SIG-M5 (cell line): ENCODE measurements around the gene DDX28.
"Not testable (repeated sequence)": the region's sequence is repeated elsewhere in the genome, so short reads cannot be mapped to it uniquely, and the experiment has no call there.

ENCODE experiments used
- DNase-seq: peaks from one replicate; lab custom pipeline; 2025; lab: John Stamatoyannopoulos, UW

The DDX28 gene

DNA sequence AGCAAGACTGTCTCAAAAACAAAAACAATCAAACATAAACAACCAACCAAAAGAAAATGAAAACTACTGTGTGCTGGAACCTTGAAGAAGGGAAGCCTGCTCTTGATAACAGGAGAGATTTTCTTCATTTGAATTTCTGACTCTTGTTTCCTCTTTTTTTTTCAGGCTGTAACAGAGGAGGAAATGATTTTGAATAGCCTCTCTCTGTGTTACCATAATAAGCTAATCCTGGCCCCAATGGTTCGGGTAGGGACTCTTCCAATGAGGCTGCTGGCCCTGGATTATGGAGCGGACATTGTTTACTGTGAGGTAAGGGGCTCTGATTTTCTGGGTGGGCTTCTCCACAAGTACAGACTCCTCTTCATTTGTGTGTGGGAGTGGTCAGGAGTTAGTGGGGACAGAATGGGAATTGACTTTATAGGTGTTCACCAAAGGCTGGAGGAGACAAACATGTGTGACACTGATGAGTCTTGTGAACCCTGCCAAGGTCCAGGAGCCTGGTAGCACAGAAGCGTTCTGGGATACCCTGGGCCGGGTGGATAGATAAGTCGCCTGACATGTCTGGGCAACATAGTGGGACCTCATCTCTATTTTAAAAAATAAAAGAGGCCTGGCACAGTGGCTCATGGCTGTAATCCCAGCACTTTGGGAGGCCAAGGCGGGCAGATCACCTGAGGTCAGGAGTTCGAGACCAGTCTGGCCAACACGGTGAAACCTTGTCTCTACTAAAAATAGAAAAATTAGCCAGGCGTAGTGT, 15.0 kb upstream of the DDX28 start:
- no peak for DNase-seq

DNA sequence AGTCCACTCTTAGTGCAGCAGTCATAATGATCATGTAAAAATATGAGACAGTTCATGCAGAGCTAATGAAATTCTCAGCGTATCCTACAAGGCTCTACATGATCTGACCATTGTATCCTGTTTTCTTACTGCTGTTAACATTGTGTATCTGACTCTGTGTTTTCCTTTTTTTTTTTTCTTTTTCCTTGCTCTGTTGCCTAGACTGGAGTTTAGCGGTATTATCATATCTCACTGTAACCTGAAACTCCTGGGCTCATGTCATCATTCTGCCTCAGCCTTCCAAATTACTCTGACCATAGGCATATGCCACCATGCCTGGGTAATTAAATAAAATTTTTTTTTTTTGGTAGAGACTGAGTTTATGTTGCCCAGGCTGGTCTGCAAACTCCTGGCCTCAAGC, 12.2 kb upstream of the DDX28 start:
- DNase-seq = no peak

DNA sequence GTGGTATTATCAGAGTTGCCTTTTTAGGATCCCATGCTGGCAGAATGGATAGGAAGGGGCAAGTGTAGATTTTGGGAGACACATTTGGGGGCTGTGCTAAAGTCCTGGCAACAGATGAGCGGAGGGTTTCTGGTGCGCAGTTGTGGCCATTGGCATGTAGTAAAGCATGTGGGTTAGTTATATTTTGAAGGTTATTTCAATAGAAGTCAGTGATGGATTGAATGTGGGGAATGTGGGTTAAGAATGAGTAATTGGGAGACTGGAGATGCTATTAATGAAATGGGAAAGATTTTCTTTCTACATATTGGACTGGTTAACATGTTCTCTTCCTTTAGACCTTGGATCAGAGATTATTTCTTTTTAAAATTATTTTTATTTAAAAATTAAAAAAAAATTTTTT, 10.1 kb upstream of the DDX28 start:
- DNase-seq = no peak

DNA sequence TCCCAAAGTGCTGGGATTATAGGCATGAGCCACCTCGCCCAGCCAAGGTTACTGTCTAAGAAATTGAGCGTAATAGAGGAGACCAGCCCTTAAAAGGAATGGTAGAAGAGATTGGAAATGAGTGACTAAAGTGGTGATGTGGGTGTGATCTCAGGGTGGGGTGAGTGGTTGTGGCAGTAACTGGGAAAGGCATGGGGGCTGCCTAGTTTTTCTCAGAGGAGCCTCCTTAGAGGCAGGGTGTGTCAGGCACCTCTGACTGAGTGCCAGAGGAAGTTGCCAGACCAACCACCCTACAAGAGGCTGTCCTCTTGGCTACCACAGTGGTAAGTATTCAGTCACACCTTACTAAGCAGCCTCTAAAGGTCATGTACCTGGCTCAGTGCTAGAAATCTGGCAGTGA, 8.9 kb upstream of the DDX28 start:
- no peak for DNase-seq

DNA sequence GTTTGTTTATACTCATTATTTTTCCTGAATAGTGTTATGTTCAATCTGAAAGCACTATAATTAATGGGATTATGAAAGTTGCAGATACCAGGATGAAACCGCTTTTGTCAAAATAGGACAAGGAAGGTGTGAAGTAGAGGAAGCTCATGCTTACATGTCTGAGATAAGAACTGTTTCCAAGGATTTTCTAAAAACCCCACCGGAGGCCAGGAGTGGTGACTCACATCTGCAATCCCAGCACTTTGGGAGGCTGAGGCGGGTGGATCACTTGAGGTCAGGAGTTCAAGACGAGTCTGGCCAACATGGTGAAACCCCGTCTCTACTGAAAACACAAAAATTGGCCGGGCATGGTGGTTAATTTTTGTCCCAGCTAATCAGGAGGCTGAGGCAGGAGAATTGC, 7.1 kb upstream of the DDX28 start:
- not testable (repeated sequence) for DNase-seq

DNA sequence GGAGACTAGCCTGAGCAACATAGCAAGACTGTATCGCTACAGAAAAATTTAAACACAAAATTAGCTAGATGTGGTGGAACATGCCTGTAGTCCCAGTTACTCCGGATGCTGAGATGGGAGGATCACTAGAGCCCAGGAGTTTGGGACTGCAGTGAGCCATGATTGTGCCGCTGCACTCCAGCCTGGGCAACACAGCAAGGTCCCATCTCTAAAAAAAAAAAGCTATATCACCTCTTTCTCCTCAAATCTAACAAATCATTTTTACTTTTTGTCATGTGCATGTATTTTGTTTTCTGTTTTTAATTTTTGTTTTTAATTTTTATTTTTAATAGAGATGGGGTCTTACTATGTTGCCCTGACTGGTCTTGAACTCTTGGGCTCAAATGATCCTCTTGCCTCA, 6.0 kb upstream of the DDX28 start:
- no peak for DNase-seq

DNA sequence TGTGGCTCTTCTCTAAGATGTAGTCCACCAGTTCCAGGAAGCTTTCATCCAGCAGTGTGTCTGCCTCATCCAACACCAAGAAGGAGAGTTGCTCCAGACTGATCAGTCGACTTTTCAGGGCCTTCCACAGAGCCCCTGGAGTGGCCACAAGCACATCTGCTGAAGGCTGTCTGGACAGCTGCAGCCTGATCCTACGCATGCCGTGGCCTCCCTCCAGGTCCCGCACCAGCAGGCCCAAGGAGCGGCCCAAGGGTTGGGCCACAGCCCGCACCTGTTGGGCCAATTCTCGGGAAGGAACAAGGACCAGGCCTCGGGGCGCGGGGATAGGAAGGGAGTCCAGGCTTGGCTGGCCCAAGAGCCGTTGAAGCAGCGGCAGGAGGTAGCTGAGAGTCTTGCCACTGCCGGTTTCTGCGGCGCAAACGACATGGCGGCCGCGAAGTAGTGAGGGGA, 729 bp downstream of the DDX28 start:
- DNase-seq = no peak

DNA sequence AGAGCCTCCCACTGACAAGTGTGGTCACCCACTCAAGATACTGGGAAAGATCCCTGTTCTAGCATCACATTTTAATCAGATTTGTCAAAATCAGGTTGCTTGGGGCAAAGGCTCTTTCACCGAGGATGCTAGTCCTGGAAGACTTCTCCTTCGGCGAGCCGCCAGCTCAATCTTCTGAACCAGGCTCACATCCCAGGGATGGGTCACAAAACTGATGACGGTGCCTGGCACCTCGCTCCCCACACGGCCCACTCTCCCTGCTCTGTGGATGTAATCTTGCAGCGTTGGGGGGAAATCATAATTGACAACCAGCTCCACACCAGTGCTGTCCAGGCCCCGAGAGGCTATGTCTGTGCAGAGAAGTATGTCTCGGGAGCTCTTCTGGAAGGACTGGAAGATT, 1.5 kb downstream of the DDX28 start:
- DNase-seq = no peak

DNA sequence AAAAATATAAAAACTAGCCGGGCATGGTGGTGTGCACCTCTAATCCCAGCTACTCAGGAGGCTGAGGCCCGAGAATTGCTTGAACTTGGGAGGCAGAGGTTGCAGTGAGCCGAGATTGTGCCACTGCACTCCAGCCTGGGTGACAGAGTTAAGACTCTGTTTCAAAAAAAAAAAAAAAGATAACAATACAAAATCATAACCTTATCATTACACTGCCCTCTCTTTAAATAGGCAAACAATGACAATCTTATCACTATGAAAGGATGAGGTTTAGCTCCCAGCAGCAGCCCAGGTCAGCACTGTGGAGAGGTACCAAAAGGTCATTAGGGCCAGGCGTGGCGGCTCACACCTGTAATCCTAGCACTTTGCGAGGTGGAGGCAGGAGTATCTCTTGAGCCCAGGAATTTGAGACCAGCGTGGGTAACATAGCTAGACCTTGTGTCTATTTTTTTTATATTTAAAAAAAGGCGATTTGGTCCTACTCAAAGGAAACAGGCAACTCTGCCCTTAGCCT, 3.8 kb downstream of the DDX28 start:
- no peak for DNase-seq

DNA sequence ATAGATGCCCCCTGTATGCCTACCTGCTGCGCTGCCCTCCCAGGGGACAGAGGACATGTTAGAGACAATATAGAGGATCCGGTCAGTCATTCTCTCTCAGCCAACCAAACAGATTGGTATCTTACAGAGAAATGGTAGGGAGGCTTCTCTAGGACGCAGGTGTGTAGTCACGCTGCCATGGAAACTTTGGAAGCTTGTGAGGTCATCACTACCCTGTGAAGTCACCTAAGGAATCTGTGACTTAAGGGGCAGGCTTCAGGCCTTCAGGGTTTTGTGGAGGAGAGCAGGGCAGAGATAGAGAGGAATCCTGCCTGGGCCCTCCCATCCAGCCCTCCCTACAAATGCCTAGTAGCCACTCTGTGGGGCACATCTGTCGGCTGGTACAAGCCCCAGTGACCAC, 7.4 kb downstream of the DDX28 start, which contains the start of gene DPEP2NB:
Gene DPEP2NB (minus strand): TSS at position 231 of the 400 bp plus-strand sequence. CDS start 141 bp downstream, at position 90.
- no peak for DNase-seq

DNA sequence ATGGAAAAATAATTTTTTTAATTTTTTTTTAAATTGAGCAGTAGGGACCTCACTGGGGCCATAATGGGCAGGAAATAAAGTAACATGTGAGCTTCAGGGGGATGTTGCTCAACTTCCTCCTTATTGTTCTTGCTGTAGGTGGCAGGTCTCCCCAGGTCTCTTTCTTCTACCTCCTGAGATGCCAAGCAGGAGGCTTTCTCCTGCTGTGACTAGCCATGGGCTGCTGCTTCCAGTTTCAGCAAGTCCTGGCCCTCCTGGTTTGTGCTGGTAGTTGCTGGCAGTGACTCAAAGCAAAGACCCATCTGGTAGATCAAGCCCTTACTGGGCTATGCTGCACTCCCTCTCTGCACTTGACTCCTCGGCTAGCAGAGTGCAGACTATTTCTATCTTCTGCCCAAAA, 9.6 kb downstream of the DDX28 start:
- DNase-seq = no peak

DNA sequence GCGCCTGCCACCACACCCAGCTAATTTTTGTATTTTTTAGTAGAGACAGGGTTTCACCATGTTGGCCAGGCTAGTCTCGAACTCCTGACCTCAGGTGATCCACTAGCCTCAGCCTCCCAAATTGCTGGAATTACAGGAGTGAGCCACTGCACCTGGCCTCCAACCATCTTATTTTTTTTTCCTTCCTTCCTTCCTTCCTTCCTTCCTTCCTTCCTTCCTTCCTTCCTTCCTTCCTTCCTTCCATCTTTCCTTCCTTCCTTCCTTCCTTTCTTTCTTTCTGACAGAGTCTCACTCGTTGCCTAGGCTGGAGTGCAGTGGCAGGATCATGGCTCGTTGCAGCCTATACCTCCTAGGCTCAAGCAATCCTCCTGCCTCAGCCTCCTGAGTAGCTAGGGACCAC, 13.2 kb downstream of the DDX28 start:
- DNase-seq = not testable (repeated sequence)

DNA sequence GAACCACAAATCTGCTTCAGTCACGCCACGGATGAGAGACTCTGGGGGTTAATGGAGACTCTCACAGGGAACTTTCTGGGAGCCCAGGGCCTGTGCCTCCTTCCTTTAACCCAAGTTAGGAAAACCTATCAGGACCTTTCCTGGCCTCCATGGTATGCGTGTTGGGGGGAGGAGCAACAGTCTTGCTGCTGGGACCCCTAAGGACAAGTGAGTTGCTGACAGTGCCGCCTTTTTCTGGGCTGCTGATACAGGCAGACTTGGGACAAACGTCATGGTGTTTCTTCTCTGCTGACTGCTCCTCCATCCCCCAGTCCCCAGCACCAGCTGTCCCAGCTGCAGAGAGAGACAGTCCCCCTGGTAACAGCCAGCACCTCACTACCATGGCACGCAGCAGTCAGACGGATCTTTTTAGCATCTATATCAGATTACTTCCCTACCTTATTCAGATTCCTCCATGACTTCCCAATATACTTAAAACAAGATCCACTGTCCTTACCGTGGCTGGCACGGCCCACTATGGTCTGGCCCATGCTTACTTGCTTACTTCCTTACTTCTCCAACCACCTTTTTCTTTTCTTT, 13.8 kb downstream of the DDX28 start:
- no peak for DNase-seq

DNA sequence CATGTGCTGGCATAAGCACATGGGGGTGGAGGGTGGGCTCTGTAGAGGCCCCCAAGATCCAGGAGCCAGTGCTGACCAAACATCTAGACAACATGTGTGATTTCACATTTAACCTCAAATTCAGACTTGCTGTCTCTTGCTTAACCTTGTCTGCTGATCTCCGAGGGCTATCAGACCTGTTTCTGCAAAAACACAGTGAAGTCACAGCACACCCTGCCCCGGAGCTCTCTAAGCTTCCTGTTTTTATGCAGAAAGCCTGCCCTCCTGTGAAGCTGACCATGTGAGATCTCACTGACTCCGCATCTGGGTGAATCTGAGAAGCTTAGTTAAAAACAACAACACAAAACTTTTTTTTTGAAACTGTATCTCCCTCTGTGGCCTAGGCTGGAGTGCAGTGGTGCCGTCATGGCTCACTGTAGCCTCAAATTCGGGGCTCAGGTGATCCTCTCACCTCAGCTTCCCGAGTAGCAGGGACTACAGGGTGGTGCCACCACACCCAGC, 17.2 kb downstream of the DDX28 start:
- DNase-seq = no peak

DNA sequence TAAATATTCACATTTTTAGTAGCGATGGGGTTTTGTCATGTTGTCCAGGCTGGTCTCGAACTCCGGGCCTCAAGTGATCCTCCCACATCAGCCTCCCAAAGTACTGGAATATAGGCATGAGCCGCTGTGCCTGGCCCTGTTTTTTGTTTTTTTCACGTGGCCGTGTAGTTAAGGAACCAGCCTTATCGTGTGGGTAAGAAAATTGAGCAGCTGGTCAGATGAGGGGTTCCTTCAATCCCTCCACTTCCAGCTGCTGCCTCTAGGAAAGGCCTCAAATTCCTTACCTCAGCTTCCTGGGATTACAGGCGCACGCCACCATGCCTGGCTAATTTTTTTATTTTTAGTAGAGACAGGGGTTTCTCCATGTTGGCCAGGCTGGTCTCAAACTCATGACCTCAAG, 17.8 kb downstream of the DDX28 start:
- DNase-seq = no peak

DNA sequence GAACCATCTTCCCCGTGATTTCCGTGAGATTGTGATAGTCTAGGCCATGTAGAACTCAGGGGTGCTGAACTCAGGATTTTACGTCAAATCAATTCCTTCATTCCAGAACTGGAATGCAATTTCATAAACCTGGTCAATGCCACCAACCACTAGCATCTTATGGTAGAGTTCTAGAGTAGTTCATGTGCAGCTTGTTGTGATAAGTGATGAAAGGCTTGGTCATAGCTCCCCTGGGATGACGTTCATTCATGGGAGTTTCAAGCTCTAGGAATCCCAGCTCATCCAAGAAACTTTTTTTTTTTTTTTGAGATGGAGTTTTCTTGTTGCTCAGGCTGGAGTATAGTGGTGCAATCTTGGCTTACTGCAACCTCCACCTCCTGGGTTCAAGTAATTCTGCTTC, 20.0 kb downstream of the DDX28 start:
- no peak for DNase-seq

DNA sequence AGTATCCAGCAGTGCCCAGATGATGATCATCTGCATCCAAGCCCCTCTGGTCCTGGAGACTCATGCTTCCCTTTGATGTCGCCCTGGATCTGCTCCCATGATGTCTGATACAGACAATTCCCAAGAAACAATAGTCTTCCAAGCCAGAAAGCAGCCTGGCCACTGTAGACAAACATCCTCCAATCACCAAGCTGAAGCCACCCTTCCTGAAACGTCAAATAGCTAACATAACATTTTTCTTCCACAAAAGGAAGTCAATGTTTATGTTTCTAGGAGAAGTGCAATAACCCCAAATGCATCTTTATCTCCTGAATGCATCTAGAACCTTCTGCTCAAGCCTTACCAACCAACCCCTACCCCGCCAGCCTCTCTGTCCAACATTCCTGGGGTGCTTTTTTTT, 22.6 kb downstream of the DDX28 start:
- DNase-seq = no peak

DNA sequence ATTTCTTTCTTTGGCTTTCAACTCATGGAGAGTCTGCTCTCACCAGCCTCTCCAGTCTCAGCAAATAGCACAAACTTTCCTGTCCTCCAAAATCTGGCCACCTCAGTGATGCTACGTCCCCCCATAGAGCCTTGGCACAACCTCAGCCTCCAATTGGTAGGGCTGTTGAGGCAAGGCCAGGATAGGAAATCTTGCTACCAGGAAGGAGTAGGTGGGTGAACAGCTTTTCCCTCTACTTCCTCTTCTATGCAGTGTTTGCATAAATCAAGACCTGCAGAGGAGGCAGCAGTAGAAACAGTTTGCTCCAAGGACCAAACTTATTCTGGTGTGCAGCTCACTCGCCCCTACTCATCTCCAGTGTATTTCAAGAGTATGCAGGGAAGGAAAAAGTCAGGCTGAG, 23.0 kb downstream of the DDX28 start:
- DNase-seq = no peak

DNA sequence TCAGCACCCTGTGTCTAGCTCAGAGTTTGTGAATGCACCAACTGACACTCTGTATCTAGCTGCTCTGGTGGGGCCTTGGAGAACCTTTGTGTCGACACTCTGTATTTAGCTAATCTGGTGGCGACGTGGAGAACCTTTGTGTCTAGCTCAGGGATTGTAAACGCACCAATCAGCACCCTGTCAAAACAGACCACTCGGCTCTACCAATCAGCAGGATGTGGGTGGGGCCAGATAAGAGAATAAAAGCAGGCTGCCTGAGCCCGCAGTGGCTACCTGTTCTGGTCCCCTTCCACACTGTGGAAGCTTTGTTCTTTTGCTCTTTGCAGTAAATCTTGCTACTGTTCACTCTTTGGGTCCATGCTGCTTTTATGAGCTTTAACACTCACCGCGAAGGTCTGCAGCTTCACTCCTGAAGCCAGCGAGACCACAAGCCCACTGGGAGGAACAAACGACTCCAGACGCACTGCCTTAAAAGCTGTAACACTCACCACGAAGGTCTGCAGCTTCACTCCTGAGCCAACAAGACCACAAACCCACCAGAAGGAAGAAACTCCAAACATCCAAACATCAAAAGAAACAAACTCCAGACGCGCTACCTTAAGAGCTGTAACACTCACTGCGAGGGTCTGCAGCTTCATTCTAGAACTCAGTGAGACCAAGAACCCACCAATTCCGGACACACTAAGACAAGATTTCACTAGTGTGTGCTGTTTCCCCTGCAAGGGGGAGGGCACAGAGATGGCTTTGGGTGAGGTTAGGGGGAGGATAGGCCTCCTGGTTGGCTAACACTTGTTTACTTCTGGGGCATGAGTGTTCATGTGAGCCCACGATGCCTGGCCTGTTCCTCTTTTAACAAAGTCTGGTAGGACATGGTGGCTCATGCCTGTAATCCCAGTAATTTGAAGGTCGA, 24.0 kb downstream of the DDX28 start, which contains the start of gene DPEP2:
Gene DPEP2 (minus strand): TSS at position 706 of the 910 bp plus-strand sequence. CDS start 6,272 bp downstream, outside the sequence.
- DNase-seq = peak; percentile 53

DNA sequence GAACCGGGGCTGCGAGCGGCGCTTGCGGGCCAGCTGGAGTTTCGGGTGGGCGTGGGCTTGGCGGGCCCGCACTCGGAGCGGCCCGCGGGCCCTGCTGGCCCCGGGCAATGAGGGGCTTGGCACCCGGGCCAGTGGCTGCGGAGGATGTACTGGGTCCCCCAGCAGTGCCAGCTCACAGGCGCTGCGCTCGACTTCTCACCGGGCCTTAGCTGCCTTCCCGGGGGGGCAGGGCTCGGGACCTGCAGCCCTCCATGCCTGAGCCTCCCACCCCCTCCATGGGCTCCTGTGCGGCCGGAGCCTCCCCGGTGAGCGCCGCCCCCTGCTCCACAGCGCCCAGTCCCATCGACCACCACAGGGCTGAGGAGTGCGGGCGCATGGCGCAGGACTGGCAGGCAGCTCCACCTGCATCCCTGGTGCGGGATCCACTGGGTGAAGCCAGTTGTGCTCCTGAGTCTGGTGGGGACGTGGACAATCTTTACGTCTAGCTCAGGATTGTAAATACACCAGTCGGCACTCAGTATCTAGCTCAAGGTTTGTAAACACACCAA, 24.7 kb downstream of the DDX28 start:
- not testable (repeated sequence) for DNase-seq

DNA sequence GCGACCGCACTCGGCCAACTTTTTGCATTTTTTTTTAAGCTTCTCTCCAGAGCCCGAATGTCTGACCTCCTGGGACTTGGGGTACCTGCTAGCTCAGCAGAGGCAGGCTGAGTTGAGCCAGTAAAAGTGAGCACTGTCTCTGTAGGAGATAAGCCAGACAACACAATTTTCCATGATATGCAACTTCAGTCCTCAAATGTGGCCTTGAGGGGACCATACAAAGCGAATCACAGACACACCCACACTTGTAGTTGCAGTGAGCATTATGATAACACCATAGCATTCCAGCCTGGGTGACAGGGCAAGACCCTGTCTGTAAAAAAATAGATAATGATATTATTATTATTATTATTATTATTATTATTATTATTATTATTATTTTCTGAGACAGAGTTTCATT, 26.4 kb downstream of the DDX28 start:
- no peak for DNase-seq

DNA sequence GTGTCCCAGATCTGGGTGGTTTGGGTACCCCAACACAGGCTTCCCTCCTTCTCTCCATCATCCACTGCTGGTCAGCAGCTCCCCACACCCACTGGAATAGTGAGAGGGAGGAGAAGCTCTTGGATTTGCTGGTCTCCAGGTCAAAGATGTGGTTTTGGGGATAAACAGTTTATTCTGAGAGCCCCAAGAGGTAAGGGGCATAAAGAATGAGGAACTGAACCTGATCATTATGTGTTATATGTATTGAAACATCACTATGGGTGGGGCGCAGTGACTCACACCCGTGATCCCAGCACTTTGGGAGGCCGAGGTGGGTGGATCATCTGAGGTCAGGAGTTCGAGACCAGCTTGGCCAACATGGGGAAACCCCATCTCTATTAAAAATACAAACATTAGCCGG, 27.6 kb downstream of the DDX28 start:
- peak; percentile 43 for DNase-seq
